Endothelial cell of umbilical vein (primary cell): ENCODE data around the gene BICRA. TPM values are rescaled to one million over a fixed set of nuclear protein-coding genes. Genes with fewer than 3 reads are reported as not detected.

Experiments used
- BruUV-seq: library from RNA; stranded (reverse); fragments of 400-500 nt; replicated peaks from 2 replicates; lab custom pipeline; 2021; lab: Mats Ljungman, UMichigan
- CTCF ChIA-PET: fragments of 300-600, 350-600 bp; sonication (Branson Sonifier 250); formaldehyde crosslinking; loops from one replicate; lab custom pipeline; 2021; ENCODE audit warnings: antibody characterized with exemption, inconsistent platforms; lab: Charles Lee
- POLR2A ChIA-PET: fragments of 300-600, 350-600 bp; sonication (Branson Sonifier 250); formaldehyde crosslinking; loops from one replicate; lab custom pipeline; 2021; ENCODE audit warnings: antibody characterized with exemption, inconsistent platforms; lab: Charles Lee
- DNase-seq: peaks from one replicate; pipeline ENCODE4 v3.0.0-alpha.2; 2011; ENCODE audit warnings: low read depth, low spot score
- FAIRE-seq: peaks from 2 replicates; lab custom pipeline; 2011; peaks lifted over from hg19 to GRCh38; lab: Jason Lieb, UNC
- H2AFZ ChIP-seq: 2 replicates; pipeline ENCODE4 v1.6.0; 2012; ENCODE audit warnings: low read depth, low read length, control low read depth, inconsistent platforms
- H3K27ac ChIP-seq: 2 replicates; pipeline ENCODE4 v1.5.1; 2011; ENCODE audit warnings: low read depth, mild to moderate bottlenecking, control low read depth, low read length, moderate library complexity; ENCODE audit not compliant: insufficient read depth
- H3K27me3 ChIP-seq, 2 experiments: 2 replicates each; pipeline versions ENCODE4 v1.6.0 to v1.6.1; 2011; ENCODE audit warnings: low read length in 2 of 2, mixed read lengths in 1 of 2; ENCODE audit not compliant: control insufficient read depth in 2 of 2, insufficient read depth in 2 of 2
- H3K36me3 ChIP-seq, 2 experiments: 2 replicates in 1 of 2; 3 replicates in 1 of 2; pipeline ENCODE4 v1.5.1; 2011; ENCODE audit warnings: low read length in 2 of 2, mild to moderate bottlenecking in 1 of 2, moderate library complexity in 1 of 2; ENCODE audit not compliant: control insufficient read depth in 2 of 2, insufficient read depth in 2 of 2; ENCODE audit errors: extremely low read depth in 1 of 2
- H3K4me1 ChIP-seq: 3 replicates; pipeline ENCODE4 v1.5.1; 2011; ENCODE audit warnings: mild to moderate bottlenecking, low read length; ENCODE audit not compliant: control insufficient read depth, insufficient read depth; ENCODE audit errors: extremely low read depth
- H3K4me2 ChIP-seq: 2 replicates; pipeline ENCODE4 v1.6.1; 2011; ENCODE audit warnings: low read length, control low read depth, mixed read lengths; ENCODE audit not compliant: insufficient read depth
- H3K4me3 ChIP-seq, 3 experiments: fragments of 200-600 bp in 1 of 3; sonication (generic), shearing (Covaris generic) in 1 of 3; replicated peaks in 1 of 3; 2 replicates each; pipeline ENCODE4 v1.5.1; 2011 to 2016; ENCODE audit warnings: control low read depth in 3 of 3, low read length in 3 of 3, mild to moderate bottlenecking in 2 of 3, inconsistent platforms in 1 of 3, low read depth in 1 of 3, moderate library complexity in 1 of 3; ENCODE audit not compliant: insufficient read depth in 1 of 3
- H3K79me2 ChIP-seq: 2 replicates; pipeline ENCODE4 v1.6.0; 2012; ENCODE audit warnings: low read length, inconsistent platforms; ENCODE audit not compliant: control insufficient read depth, insufficient read depth
- H3K9ac ChIP-seq: replicated peaks from 2 replicates; pipeline ENCODE3; 2011; ENCODE audit warnings: low read length, control low read depth; ENCODE audit not compliant: insufficient read depth; ENCODE audit errors: extremely low read depth
- H3K9me1 ChIP-seq: replicated peaks from 3 replicates; pipeline ENCODE4 v1.6.0; 2011; ENCODE audit warnings: mild to moderate bottlenecking, low read length; ENCODE audit not compliant: control insufficient read depth, insufficient read depth; ENCODE audit errors: extremely low read depth
- H3K9me3 ChIP-seq: replicated peaks from 2 replicates; pipeline ENCODE4 v1.5.1; 2012; ENCODE audit warnings: low read length, inconsistent platforms; ENCODE audit not compliant: control insufficient read depth, insufficient read depth
- H4K20me1 ChIP-seq: replicated peaks from 2 replicates; pipeline ENCODE3; 2011; ENCODE audit warnings: mild to moderate bottlenecking, low read length; ENCODE audit not compliant: control insufficient read depth, insufficient read depth; ENCODE audit errors: extremely low read depth
- CTCF ChIP-seq, 2 donors: IDR thresholded peaks; 1 replicate in 1 of 2; 2 replicates in 1 of 2; pipeline ENCODE4 v1.5.1; 2011; ENCODE audit warnings: low read length in 2 of 2, mild to moderate bottlenecking in 2 of 2, moderate library complexity in 2 of 2, control low read depth in 1 of 2, inconsistent platforms in 1 of 2, low read depth in 1 of 2; ENCODE audit not compliant: insufficient read depth in 1 of 2; ENCODE audit errors: extremely low read depth in 1 of 2
- JUN ChIP-seq: IDR thresholded peaks from 2 replicates; pipeline ENCODE4 v1.6.1; 2011; ENCODE audit warnings: borderline replicate concordance, low read depth; ENCODE audit not compliant: insufficient read length, insufficient read depth
- MAX ChIP-seq: IDR thresholded peaks from 2 replicates; pipeline ENCODE4 v1.6.1; 2011; ENCODE audit not compliant: insufficient read depth, insufficient read length
- MYC ChIP-seq: IDR thresholded peaks from one replicate; pipeline ENCODE4 v1.6.1; 2011; ENCODE audit warnings: mild to moderate bottlenecking, low read depth, low read length
- POLR2A ChIP-seq: IDR thresholded peaks from 2 replicates; pipeline ENCODE4 v1.6.1; 2012; ENCODE audit warnings: low read depth, mild to moderate bottlenecking, control low read depth, low read length
- POLR2AphosphoS5 ChIP-seq: IDR thresholded peaks from 2 replicates; pipeline ENCODE4 v1.6.1; 2012; ENCODE audit warnings: low read depth, mild to moderate bottlenecking, control low read depth, low read length, moderate library complexity; ENCODE audit not compliant: insufficient read depth
- dilution Hi-C: fragments of 300-500 bp; cut with MboI; formaldehyde crosslinking; loops from one replicate; pipeline ENCODE4 v1.15.0; 2019; ENCODE audit warnings: low sequenced_read_pairs; ENCODE audit not compliant: extremely low pct_ligation_motif_present
- intact Hi-C: fragments of 100-400 bp; cut with micrococcal nuclease; formaldehyde crosslinking; loops from one replicate; pipeline ENCODE4 v1.10.0; 2022
- polyA plus RNA-seq, 4 experiments: library from polyadenylated mRNA; depleted of rRNA in 3 of 4; stranded (reverse) in 3 of 4; unstranded in 1 of 4; fragments of >200 nt; gene quantifications; 2 replicates each; pipeline versions ENCODE4 v1.2.1 to v1.2.3, GENCODE V29; 2011 to 2012; ENCODE audit warnings: missing spikeins in 1 of 4
- total RNA-seq: library from RNA; stranded (reverse); gene quantifications from 2 replicates; pipeline ENCODE4 v1.2.3, GENCODE V29; 2021

Gene BICRA
- total and polyA plus RNA-seq, 2 donors (not counting 3 experiments of a cell fraction or from before 2014, with no cell fraction given): 3.8 to 20.5 TPM

GRCh38 chr19:47742634-47743033 is 133.7 kb downstream of the BICRA start:
- CTCF ChIA-PET: interaction anchor here (0.7 to 8.7 kb wide), 15 partner anchors 8 to 306 kb away, joined by 3 to 258 read pairs (median 5); partner anchors contain the start of genes EHD2 and KPTN
- H3K27ac ChIP-seq: peak overlapping the region; percentile 98
- TSS peak; percentile 46 for BruUV-seq

More at GRCh38 chr19:47742634-47743033, 133.7 kb downstream of the BICRA start:
- DNase-seq (no peak), FAIRE-seq (peak; percentile 37)
- no peaks in the 10 kb centered on the region for H4K20me1 ChIP-seq
- peak overlapping the region; percentile 57 for H2AFZ ChIP-seq
- POLR2A ChIA-PET: interaction anchor here (0.5 to 1.5 kb wide), 2 partner anchors 18 to 29 kb away, joined by 4 to 8 read pairs; partner anchors contain the start of gene EHD2
- peak overlapping the region; percentile 70 for H3K4me2 ChIP-seq
- peaks cover 21% of the 10 kb centered on the region for H3K4me1 ChIP-seq
- TF ChIP-seq POLR2AphosphoS5 (no peak), CTCF (IDR thresholded peaks at IDR 0.05; ENCODE audit: extremely low read depth in 1 of 2, insufficient read depth in 1 of 2, low read depth in 1 of 2, low read length in 2 of 2) (no peak), MYC (no peak), JUN (no peak), MAX (peak; percentile 18), POLR2A (no peak)
- no peaks in the 10 kb centered on the region for H3K27me3 ChIP-seq
- dilution Hi-C loops: no loop called here
- H3K4me3 ChIP-seq: no peak overlapping the region
- H3K9me3 ChIP-seq: no peaks in the 10 kb centered on the region
- H3K9me1 ChIP-seq: no peaks in the 10 kb centered on the region
- intact Hi-C loops: loop anchor here (1.0 kb wide), 3 partner anchors 13 to 227 kb away; partner anchors contain the start of genes EHD2 and NAPA
- H3K36me3 ChIP-seq: peaks cover 9 to 25% of the 10 kb centered on the region in 2 experiments
- H3K79me2 ChIP-seq: peaks cover 17% of the 10 kb centered on the region
- H3K9ac ChIP-seq: peak overlapping the region; percentile 77
